Hematopoietic multipotent progenitor cell treated with erythropoietin and hydrocortisone succinate and interleukin-3 and kit ligand, for 8 days (in vitro differentiated cells): ENCODE measurements around the gene PTN.
"Not testable (repeated sequence)": the region's sequence is repeated elsewhere in the genome, so short reads cannot be mapped to it uniquely, and the experiment has no call there.

Experiments used
- DNase-seq: peaks from one replicate; pipeline ENCODE4 v3.0.0-alpha.2; 2015

Gene PTN

GRCh38 chr7:137316648-137317353, 26.7 kb downstream of the PTN start:
- no peak for DNase-seq

DNA sequence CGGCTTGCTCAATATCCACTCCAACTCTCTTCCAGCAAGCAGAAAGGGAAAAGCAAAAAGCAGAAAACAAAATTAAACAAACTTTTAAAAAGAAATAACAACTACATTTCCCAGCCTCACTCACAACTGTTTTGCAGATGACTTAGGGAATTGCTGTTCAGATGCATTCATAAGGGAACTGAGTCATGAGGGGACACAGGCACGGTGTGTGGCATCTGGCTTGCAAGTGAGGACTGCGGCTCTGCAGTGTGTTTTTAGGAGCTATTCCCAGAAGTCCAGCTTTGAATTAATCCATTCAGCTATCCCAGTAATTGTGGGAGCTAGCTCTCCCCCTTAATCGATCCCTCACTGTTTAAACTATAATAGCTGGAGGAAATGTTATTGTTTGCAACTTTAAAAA, 30.3 kb downstream of the PTN start:
- DNase-seq = no peak

DNA sequence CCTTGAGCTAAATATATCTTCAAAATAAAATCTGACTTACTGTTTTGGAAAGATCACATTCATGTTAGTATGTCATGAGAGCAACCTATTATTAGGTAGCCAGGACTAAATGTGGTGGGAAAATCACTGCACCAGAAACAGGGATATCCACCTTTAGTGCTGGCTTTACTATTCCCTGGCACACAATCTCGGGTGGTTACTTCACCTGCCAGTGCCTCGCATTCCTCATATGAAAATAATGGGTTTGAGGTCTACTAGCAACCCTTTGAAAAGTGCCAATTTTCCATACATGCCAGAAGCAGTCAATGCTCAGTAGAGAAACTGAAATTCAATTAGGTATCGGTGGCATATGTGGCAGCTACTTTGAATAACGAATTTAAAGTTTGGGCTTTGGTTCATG, 36.8 kb downstream of the PTN start:
- DNase-seq = no peak

DNA sequence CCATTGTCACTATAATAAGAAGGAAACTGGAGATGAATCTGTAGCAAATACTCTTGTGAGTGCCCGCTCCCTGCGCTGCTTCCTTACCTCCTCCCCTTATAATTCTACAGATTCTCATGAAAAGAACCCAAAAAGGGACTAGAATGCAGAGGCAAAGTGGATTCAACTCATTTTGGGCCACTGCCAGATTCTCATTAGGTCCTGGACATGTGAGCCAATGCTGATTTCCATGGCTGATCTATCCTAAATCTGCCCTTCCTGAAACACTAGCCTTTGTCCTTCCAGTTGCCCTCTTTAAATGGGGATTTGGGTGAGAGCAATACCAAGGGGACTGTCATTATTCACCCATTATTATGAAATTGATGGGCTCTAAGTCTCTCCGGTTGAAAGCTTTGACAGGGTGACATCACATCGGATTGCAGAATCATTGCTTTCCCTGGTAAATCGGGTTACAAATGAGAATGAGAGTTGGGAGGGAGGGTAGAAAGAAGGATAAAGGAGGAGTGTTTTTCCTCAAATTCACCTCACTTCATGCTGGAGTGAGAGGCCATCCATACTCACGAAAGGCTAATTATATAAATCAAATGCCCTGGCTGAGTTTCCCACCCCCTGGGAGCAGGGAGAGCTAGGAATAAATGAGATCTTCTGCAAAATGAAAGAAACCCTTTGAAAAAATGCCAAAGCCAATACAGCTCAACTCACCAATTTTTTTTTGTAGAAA, 37.5 kb downstream of the PTN start:
- no peak for DNase-seq

GRCh38 chr7:137304624-137305235, 38.8 kb downstream of the PTN start:
- DNase-seq = no peak

GRCh38 chr7:137304165-137304564, 39.4 kb downstream of the PTN start:
- no peak for DNase-seq

- no peak for DNase-seq
Measured at GRCh38 chr7:137302081-137302480, 41.5 kb downstream of the PTN start.

DNA sequence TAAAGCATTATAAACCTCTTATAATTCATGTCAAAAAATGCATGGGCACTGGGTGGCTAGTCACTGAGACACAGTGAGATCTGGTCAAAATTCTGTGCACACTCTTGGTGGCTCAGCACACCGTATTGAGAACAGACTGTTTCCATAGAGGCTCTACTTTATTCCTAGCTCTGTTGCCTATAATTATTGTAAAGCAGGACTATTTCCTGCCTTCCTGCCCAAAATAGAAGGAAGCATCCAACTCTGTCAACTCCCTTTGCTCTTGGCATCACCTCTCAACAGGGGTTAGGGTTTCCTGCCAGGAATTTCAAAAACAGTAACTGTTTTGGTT, 45.1 kb downstream of the PTN start:
- DNase-seq = no peak

GRCh38 chr7:137297551-137298463, 45.7 kb downstream of the PTN start:
- no peak for DNase-seq

- DNase-seq = no peak
Measured at GRCh38 chr7:137296576-137296975, 47.0 kb downstream of the PTN start.

DNA sequence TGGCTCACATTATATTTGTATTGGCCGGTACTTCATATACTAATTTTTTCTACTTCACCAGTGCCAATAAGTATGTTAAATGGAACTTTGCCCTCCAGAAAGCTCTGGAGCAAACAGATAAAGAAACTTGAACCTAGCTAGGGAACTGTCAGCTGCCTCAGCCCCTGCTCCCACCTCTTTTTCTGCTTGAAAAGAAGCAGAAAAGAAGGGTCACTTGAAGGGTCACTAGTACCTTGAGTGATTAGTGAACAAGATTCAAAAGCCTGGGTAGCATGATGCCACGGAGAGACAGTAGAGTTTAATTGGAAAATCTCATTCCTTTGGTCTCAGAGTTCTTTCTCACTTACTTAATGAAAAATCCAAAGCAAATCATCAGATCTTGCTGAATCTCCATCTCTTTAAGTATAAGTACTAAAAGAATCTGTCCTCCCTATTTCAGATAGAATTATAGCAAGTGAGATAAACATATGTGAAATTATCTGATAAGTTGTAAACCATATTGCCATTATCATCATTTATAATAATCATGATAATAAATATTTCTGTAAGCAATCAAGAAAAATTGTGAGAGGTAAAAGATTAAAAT, 47.7 kb downstream of the PTN start:
- no peak for DNase-seq

- DNase-seq = no peak
Measured at GRCh38 chr7:137289101-137289500, 54.4 kb downstream of the PTN start.

DNA sequence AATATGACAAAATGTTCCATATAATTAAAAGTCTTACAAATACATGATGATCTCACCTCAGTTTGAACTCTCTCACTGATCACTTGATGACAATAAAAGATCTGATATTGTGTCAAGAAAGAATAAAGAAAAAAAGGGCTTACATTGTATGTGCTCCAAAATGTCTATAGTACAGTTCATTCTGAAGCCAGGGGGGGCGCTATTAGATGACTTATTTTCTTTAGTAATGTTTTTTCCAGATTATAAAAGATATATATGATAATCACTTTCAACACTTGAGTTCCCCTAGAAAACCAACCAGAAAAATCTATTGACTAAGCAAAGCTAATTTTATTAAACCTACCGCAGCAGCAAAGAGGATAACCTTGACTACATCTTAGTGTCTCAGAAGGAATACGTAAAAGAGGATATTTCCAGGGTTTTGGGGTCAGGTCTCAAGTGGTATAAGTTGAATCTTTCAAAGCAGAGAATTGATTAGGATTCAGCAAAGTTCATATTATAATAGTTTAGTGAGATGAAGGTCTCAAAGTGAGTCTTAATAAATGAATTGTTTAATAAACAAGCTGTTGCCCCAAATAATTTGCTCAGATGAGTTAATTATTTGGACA, 55.8 kb downstream of the PTN start:
- DNase-seq = peak; percentile 4

DNA sequence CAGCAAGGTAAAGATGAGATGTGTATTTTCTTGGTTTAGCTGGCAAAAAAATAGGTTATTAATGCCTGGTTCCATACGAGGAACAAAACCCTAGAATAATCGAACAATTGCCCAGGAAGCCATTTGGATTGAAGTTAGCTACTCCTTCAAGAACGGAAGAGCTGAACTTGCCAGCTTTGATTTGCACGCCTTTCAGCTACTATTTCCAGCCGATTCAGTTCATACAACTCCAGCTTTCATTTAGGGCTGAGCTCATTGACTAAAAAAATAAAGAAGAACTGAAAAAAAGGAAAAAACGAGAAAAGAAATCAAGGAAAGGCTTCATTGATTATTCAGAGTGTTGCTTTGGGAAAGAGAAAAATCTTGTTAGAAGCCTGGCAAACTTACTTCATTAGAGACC, 60.4 kb downstream of the PTN start:
- DNase-seq = no peak

DNA sequence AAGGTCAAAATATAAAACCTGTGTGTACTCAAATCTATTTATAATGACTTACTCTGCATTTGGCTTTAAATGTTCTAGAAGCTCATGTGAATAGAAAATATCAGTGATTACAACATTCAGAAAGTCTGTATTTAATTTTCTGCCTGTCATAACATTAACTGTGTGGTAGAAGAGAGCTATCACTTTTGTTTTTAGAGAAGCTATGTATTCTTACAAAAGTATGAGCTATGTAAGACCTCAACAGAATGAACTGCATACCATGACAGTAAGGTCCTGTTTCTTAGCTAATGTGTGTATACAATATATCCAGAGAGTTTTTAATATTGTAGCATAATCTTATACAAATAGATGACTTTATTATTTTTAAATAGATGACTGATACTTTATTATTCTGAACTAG, 61.5 kb downstream of the PTN start:
- DNase-seq = no peak

GRCh38 chr7:137276189-137276588, 67.3 kb downstream of the PTN start:
- DNase-seq = no peak

GRCh38 chr7:137272249-137272648, 71.3 kb downstream of the PTN start:
- no peak for DNase-seq

GRCh38 chr7:137269240-137269639, 74.3 kb downstream of the PTN start:
- DNase-seq = no peak

- not testable (repeated sequence) for DNase-seq
Measured at GRCh38 chr7:137268001-137268865, 75.3 kb downstream of the PTN start.

DNA sequence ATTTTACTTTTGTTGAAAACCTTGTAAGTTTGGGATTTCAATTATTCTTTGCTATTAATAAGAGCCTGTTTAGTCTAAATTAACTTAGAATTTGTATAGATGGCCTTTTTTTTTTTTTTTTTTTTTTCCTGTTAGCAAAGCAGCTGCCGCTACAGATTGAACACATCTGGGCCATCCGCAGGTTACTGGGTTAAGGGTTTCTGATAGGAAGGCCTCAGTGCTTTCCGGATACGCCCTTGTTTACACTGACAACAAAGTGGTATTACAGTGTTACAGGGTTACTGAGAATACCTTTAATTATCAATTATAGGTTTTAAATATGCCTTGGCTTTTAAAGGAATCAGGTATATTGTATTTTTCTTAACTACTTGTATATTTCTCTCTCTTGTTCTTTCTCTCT, 76.8 kb downstream of the PTN start:
- DNase-seq = no peak

DNA sequence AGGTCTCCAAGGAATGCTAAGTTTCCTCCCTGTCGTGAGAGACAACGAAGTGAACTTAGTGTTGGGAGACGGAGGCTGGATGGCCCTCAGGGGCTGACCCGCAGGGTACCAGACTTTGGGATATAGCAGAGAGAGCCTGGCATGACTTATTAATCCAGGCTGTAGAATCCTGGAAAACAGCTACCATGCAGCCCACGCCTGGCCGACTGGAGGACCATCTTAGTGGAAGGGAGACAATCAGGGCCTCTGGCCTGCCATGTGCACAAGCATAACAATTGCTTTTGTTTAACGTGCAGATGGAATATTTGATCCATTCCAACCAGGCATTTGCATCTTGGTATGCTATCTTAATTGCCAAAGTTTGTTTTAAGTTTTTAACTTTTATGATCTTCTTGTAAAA, 78.1 kb downstream of the PTN start:
- DNase-seq = not testable (repeated sequence)

DNA sequence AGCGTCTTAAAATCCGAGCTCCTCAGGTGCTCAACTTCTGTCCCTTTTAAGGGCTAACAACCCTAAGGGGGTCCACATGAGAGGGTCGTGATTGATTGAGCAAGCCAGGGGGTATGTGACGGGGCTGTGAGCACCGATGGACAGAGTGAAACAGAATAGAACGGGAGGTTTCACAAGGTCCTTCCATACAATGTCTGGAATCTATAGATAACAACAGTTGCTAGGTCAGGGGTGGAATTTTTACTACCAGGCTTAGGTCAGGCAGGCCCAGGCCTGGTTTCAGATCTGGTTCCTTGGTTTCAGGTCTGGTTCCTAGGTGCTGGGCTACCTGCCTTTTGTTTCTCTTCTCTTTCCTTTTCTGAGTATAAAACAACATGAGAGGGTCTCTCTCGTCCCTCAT, 80.9 kb downstream of the PTN start:
- no peak for DNase-seq
